Measurements from ENCODE around the gene TRPV3.
"Not testable (repeated sequence)": the region's sequence is repeated elsewhere in the genome, so short reads cannot be mapped to it uniquely, and the experiment has no call there.

- TF ChIP-seq JUNB (CRISPR knock-in tag; IDR thresholded peaks at IDR 0.05; ENCODE audit: borderline replicate concordance); POLR2A (IDR thresholded peaks at IDR 0.05; ENCODE audit: insufficient read depth in 1 of 2, low read depth in 2 of 2, low read length in 2 of 2); TBX3 (IDR thresholded peaks at IDR 0.05; ENCODE audit: borderline replicate concordance); CTCF (CRISPR knock-in tag; IDR thresholded peaks at IDR 0.05); ZC3H4 (CRISPR knock-in tag; IDR thresholded peaks at IDR 0.05; ENCODE audit: borderline replicate concordance); ZNF776 (CRISPR knock-in tag; IDR thresholded peaks at IDR 0.05); HDAC6 (IDR thresholded peaks at IDR 0.05; ENCODE audit: low read depth, low read length); ZNF530 (CRISPR knock-in tag; IDR thresholded peaks at IDR 0.05; ENCODE audit: low read depth); SALL1 (CRISPR knock-in tag; IDR thresholded peaks at IDR 0.05); BRCA1 (CRISPR knock-in tag; IDR thresholded peaks at IDR 0.05); CREB1 (IDR thresholded peaks at IDR 0.05); CREB1 (CRISPR knock-in tag; IDR thresholded peaks at IDR 0.05): not testable (repeated sequence)
- TF ChIP-seq, protein P1, sequence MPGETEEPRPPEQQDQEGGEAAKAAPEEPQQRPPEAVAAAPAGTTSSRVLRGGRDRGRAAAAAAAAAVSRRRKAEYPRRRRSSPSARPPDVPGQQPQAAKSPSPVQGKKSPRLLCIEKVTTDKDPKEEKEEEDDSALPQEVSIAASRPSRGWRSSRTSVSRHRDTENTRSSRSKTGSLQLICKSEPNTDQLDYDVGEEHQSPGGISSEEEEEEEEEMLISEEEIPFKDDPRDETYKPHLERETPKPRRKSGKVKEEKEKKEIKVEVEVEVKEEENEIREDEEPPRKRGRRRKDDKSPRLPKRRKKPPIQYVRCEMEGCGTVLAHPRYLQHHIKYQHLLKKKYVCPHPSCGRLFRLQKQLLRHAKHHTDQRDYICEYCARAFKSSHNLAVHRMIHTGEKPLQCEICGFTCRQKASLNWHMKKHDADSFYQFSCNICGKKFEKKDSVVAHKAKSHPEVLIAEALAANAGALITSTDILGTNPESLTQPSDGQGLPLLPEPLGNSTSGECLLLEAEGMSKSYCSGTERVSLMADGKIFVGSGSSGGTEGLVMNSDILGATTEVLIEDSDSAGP (CRISPR knock-in tag; IDR thresholded peaks at IDR 0.05; ENCODE audit: borderline replicate concordance) = not testable (repeated sequence)
- TF ChIP-seq, protein P2, sequence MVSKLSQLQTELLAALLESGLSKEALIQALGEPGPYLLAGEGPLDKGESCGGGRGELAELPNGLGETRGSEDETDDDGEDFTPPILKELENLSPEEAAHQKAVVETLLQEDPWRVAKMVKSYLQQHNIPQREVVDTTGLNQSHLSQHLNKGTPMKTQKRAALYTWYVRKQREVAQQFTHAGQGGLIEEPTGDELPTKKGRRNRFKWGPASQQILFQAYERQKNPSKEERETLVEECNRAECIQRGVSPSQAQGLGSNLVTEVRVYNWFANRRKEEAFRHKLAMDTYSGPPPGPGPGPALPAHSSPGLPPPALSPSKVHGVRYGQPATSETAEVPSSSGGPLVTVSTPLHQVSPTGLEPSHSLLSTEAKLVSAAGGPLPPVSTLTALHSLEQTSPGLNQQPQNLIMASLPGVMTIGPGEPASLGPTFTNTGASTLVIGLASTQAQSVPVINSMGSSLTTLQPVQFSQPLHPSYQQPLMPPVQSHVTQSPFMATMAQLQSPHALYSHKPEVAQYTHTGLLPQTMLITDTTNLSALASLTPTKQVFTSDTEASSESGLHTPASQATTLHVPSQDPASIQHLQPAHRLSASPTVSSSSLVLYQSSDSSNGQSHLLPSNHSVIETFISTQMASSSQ (IDR thresholded peaks at IDR 0.05; ENCODE audit: low read depth) = not testable (repeated sequence)
- TF ChIP-seq, protein P2 (CRISPR knock-in tag; IDR thresholded peaks at IDR 0.05; ENCODE audit: borderline replicate concordance) = not testable (repeated sequence)
These were observed 6.6 kb upstream of the TRPV3 start for GRCh38 chr17:3564241-3564640.
